GOT3 (cell line): ENCODE results near the gene OGFOD3.

Experiments
- DNase-seq: peaks from one replicate; lab custom pipeline; 2025; ENCODE audit warnings: mixed read lengths; lab: John Stamatoyannopoulos, UW

The OGFOD3 gene

GRCh38 chr17:82446649-82447048 lies 28.3 kb upstream of the OGFOD3 start:
- no peak for DNase-seq

DNA sequence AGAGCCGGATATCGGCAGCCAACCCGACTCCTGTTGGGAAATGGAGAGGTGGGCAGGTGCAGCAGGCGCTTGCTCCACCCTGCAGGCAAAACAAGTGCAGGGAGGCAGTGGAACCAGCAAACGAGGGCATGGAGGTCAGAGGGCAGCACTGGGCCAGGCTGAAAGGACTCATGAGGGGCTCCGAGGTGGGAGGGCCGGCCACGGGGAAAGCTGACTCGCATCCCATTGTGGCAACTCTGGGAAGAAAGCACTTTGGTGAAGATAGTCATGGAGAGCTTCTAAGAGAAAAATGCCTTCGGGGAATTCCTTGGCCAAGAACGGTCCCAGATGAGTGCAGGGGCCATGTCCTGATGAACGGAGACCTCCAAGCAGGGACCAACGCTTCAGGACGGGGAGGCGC lies 27.7 kb upstream of the OGFOD3 start:
- DNase-seq, result no peak

- DNase-seq, result no peak
These were observed 27.2 kb upstream of the OGFOD3 start for GRCh38 chr17:82445542-82445941.

DNA sequence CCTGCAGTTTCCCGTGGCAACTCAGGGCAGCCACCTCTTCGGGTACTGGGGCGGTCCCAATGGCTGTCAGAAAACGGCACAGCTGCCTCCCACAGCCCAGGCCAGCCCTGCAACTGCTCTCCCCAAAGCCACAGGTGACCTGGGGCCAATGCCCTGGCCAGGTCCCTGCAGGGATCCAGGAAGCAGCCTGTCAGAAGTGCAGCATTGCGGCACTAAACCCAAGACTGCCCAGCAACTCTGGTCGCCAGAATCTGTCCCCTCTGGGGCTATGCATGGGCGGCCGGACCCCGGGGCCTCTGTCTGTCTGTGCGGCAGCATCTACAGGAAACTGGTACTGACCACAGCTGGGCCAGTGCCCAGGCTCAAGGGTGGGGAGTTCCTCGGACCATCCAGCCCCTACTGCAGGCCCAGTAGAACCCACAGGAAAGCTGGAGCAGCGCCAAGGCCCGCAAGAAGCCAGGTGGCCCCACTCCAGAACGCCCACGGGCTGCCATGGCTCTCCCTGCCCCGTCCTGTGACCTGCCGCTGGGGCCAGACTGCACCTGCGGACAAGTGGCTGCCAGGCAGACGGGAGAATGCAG lies 26.6 kb upstream of the OGFOD3 start:
- DNase-seq, result no peak

DNA sequence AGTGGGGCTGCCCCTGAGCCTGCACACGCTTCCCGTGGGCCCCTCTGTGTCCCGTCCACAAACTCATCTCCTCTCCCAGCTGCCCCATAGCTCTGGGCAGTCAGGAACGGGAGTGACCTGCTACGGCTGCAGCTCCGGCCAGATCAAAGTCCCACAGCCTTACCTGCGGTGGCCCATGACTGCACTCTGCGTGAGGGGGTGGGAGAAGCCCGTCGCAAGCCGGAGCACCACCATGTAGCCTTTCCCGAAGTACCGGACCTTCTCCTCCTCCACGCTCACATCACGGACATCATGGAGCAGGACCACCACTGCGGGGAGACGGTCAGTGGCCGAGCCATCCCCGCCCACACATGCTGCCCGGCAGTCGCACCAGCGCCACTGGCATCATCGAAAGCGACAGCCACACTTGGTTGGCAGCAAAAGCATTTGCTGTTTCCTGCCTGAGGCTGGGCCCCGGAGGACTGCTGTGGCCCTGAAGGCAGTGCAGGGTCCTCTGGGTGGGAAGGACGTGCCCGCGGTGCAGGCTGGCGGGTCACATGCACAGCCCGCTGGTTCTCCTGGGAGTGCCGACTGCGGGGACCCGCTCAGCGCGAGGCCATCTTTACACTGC lies 26.0 kb upstream of the OGFOD3 start:
- DNase-seq, result no peak

DNA sequence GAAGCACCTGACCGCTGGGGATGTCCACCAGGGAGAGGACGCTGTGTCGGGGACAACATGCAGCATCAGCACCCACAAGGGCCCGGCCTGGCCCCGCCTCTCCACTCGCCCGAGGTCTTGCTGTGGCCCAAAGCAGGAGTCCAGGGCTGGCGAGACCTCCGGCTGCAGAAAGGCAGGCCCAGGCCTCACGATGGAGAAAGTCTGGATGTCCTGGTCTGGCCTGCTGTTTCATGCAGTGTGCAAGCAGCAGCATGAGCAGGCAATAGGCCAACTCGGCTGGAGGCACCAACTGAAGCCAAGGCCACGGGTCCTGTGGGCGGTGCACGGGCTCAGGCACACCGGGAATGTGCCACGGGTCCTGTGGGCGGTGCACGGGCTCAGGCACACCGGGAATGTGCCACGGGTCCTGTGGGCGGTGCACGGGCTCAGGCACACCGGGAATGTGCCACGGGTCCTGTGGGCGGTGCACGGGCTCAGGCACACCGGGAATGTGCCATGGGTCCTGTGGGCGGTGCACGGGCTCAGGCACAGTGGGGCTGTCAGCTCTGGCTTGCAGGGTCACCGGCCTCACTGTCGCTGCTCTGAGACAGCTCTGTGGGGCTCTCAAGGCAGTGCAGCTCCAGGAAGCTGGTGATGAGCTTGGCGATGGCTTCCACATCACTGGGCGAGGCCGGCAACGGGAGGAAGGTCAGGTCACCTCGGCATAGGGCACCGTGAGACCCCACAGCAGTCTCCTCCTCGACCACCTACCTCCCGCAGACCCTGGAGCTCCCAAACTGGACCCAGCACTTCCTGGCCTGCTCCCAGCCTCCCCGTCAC lies 25.3 kb upstream of the OGFOD3 start:
- DNase-seq, result no peak

DNA sequence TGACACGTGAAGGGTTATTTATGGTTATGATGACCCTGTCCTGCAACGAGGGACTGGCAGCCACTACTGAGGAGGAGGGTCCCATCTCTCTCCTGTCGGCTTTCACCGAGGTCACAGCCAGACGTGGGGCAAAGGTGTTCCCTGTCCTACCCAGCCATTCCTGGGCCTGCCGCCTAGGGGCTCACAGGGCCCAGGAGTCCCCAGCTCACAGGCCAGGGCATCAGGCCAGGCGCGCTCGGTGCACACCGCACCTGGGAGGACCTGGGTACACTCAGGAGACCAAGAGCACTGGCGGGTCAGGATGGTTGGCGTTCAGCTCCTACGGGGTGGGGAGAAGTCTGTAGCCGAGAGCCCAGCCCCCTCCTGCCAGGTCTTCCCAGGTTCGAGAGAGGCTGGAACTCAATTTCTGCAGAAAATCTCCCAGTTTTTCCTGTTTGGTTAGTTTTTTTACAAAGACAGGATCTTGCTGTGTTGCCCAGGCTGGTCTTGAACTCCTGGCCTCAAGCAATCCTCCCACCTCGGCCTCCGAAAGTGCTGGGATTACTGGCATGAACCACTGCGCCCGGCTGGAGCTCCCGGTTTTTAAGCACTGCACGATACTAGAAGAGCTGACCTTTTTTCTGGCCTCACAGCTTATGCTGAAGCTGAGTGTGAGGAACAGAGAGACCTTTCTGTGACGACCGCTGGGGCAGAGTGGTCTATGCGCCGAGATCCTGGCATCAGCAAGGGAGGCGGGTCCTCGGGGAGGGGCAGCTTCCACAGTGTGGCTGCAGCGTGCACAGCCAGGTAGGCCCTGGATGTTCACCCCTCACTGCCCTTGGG lies 24.5 kb upstream of the OGFOD3 start:
- no peak for DNase-seq

- DNase-seq, result no peak
These were observed 23.5 kb upstream of the OGFOD3 start for GRCh38 chr17:82441691-82442487.

GRCh38 chr17:82440991-82441627 lies 22.7 kb upstream of the OGFOD3 start:
- no peak for DNase-seq

- DNase-seq, result no peak
These were observed 22.1 kb upstream of the OGFOD3 start for GRCh38 chr17:82440469-82440981.

DNA sequence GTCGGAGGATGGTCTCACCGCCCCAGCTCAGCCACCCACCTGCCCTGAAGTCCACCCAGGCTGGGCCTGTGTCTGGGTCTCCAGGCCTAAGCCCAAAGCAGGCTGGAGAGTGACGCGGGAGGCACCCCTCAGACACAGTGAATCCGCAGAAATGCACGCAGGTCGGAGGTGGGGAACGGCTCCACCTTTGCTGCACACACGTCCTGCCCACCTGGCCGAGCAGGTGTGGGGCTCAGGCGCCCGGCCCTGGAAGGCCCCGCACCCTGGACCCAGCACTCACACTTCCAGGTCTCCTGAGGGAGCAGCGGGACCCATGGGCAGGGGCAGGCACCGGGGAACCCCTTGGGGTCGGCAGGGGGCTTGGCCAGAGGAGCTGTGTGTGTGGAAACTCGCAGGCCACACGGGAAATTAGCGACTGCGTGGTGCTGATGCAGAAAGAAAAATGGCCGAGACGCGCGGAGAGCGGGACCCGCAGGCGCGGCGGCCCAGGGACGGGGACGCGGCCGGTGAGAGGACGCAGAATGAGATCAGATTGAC lies 21.5 kb upstream of the OGFOD3 start:
- DNase-seq, result no peak

- DNase-seq, result no peak
These were observed 20.9 kb upstream of the OGFOD3 start for GRCh38 chr17:82439194-82439828.

DNA sequence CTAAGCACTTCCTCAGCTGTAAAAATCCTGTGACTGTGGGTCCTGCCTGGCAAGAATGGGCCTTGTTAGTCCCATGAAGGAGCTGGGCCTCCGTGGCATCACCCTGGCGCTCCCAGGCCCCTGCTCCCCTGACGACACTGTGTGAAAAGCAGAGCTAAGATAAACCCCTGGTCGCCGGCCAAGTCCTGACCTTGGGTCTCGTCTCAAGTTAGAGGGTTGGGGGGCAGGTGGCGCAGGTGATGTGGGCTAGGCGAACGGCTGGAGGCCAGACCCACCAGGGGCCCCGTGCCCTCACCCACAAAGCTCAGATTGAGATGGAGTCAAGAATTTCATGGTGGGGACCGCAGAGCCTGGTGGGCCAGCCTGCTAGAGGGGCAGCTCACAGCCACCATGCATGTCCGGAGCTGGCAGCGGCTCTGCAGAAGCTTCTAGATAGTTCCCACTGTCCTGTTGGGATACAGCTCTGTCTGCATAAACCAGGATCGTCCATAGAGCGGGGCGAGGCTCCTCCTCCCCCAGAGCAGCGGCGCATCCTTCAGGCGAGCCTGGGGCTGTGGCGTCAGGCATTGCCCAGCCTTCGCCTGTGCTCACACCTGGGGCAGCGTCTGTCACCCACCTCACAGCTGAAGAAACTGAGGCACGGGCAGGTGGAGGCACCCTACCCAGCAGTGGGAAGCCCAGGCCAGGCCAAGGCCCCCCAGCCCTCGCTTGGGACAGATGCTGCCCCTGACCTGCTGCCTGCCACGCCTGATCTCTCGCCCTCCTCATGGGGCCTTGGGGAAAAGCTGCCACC lies 20.2 kb upstream of the OGFOD3 start:
- DNase-seq, result no peak

DNA sequence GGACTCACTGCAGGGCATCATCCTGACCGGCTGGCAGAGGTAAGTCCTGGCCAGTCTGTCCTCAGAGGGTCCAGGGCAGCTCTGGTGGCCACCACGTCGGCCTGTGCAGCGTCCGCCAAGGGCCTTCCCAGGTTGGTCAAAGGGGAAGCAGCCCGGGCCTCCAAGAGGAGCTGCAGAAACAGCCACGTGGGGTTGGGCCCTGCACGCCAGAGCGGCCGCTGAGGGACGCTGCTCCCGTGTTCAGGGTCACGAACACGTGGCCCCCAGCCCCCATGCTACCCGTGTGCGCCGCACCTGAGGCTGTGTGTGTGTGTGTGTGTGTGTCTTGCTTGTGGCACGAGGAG lies 18.9 kb upstream of the OGFOD3 start:
- DNase-seq, result no peak

DNA sequence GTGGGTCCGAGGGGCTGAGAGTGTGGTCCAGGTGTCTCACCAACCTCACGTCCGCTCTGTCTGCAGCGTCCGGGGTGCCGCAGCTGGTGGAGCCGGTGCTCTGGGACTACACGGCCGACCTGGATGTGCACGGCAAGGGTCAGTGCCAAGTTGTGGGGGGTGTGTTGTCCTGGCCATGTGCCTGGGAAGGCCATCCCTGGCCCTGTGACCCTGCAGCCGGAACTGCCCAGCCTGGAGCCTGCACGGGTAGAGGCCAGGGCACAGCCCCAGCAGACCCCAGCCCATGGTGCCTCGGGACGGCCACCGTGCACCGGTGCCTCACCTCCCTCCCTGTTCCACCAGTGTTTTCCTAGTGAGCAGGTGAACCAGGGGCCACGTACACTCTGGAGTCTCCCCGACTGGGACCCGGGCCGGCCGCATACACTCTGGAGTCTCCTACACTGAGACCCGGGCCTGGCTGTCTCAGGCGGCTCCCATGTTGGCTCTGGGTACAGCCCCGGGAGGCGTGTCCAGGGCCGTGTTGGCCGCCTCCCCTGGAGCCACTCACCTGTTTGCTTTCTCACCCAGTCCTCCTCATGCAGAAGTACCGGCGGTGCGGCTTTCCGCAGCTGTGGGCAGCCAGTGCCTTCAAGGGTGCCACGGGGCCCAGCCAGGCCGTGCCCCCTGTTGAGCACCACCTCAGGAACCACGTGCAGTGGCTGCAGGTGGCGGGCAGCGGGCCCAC lies 18.4 kb upstream of the OGFOD3 start:
- DNase-seq, result no peak

DNA sequence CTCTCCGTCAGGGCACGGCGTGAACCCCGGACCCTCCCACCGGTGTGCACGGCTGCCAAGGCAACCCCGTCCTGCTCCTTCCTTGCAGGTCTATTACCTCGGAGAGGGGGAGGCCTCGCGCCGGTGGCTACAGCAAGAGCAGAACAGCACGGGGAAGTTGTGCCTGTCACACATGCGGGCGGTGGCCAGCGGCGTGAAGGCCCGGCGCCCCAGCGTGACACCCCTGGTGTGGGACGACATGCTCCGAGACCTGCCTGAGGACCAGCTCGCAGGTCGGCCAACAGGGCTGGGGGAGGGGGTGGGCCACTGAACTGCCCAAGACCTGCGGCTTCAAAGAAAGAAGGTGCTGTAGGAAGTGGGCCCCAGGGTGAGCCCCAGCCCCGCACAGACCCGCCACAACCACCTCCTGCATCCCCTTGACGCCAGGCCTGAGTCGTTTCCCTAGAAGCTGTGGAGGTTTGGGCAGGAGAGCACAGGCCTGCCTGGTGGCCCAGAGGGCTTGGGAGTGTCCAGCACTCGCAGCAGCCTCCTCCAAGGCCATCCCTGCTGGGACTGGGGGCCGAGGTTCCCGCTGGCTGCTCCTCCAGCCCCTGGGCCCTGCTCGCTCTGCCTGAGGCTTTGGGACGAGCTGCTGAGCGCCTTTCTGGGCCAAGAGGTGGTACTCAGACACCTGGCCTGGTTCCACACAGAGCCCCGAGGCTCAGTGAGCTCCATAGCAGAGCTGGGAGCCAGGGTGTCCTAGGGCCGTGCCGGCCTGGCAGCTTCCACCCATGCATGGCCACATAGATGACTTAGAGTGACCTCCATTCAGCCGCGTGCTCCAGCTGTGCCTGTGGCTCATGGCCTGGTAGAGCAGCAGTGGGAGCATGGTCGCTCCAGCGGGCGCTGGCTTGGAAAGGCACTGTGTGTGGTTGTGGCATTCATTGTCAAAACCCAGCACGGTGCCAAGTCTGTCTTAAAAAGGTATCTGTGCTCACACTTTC lies 17.5 kb upstream of the OGFOD3 start:
- no peak for DNase-seq

DNA sequence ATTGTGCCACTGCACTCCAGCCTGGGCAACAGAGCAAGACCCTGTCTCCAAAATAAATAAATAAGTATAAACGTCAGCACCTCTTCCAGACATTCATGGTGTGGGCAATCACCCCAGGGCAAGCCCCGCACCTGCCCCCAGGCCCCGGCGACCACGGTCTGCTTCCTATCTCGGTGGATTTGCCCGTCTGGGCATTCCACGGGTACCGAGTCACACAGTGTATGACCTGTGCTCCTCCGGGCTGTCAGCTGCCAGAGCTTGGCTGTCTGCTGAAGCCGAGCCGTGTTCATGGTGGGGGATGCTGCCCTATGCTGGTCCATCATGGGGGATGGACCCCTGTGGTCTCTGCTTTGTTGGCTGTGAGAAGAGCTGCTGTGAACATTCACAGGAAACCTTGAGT lies 16.7 kb upstream of the OGFOD3 start:
- no peak for DNase-seq

DNA sequence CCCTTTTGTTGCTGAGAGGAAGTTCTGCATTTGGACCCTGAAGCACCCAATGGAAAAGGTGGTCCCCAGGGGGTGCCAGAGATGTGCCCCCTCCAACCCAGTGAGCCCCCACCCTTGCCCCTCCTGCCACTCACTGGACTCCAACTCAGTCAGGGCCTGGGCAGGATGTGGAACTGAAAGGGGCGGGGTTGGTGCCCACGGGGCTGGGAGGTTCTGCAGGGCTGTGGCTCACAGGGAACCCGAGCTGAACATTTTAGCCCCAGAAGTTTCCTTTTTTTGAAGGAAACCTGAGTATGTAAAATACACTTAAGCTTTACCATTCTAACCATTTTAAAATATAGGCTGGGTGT lies 15.8 kb upstream of the OGFOD3 start:
- DNase-seq, result no peak
